GM19193 (cell line): ENCODE results near the gene WDR90.

Experiments
- POLR2A ChIP-seq: IDR thresholded peaks from 4 replicates; pipeline ENCODE4 v1.6.1; 2011; ENCODE audit not compliant: insufficient read depth, insufficient read length; ENCODE audit errors: extremely low read depth

Gene WDR90

DNA sequence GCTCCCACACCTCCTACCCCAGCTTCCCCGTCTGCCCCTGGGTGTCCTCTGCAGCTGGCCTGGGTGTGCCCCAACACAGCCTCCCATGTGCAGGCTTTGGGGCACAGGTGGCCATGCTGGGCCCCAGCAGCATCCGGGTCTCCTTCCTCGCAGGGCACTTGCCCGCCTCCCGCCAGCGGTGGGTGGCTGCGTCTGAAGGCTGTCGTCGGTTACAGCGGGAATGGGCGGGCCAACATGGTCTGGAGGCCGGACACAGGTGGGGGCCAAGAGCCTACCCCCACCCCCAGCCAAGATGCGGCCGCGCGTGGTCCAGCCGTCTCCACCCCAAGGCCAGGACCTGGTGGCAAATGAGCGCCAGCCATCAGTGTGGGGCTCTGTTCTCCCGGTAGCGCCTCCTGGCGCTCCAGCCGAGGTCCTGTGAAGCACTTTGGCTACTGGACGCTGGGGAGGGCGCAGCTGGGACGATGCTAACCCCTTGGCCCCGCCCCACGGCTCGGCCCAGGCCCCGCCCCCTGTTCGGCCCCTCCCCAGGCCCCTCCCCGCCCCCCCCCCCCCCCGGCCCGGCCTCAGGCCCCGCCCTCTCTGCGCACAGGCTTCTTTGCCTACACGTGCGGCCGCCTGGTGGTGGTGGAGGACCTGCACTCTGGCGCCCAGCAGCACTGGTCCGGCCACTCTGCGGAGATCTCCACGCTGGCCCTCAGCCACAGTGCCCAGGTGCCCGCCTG is 11.5 kb downstream of the WDR90 start:
- no peak for TF ChIP-seq POLR2A

DNA sequence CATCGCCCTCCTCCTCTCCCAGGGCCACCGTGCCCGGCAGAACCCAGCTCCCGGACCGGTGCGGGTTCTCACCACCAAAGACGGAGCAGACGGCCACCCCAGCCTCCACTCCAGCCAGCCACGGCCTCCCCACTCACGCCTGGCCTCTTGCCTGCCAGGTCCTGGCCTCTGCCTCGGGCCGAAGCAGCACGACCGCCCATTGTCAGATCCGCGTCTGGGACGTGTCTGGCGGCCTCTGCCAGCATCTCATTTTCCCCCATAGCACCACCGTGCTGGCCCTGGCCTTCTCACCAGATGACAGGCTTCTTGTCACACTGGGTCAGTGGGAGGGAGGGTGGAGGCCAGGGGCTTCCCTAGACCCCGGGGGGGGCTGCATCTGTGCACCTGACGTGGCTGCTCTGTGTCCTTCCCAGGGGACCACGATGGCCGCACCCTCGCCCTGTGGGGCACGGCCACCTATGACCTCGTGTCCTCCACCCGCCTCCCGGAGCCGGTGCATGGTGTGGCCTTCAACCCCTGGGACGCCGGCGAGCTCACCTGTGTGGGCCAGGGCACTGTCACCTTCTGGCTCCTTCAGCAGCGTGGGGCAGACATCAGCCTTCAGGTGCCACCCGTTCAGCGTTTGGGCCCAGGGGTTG is 12.1 kb downstream of the WDR90 start:
- TF ChIP-seq POLR2A = no peak

DNA sequence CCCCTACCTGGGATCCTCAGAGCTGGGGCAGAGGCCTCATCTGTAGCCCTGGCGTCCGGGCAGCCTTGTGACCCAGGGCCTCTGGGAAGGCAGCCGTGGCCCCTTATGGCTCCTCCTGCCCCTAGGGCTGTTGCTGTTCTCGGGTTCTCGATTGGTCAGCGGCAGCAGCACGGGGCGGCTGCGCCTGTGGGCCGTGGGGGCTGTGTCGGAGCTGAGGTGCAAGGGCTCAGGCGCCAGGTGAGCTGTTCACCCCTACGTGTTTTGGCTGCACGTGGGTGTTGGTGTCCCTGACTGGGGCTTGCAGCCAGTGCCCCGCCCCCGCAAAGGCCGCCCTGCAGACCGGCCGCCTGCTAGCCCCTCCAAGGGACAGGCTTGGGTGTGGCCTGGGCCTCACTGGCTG is 12.9 kb downstream of the WDR90 start:
- TF ChIP-seq POLR2A = no peak

GRCh38 chr16:662597-662996 is 13.4 kb downstream of the WDR90 start:
- no peak for TF ChIP-seq POLR2A

GRCh38 chr16:666572-666971 is 17.4 kb downstream of the WDR90 start:
- no peak for TF ChIP-seq POLR2A

- no peak for TF ChIP-seq POLR2A
Measured at GRCh38 chr16:667113-667779, 18.1 kb downstream of the WDR90 start.

DNA sequence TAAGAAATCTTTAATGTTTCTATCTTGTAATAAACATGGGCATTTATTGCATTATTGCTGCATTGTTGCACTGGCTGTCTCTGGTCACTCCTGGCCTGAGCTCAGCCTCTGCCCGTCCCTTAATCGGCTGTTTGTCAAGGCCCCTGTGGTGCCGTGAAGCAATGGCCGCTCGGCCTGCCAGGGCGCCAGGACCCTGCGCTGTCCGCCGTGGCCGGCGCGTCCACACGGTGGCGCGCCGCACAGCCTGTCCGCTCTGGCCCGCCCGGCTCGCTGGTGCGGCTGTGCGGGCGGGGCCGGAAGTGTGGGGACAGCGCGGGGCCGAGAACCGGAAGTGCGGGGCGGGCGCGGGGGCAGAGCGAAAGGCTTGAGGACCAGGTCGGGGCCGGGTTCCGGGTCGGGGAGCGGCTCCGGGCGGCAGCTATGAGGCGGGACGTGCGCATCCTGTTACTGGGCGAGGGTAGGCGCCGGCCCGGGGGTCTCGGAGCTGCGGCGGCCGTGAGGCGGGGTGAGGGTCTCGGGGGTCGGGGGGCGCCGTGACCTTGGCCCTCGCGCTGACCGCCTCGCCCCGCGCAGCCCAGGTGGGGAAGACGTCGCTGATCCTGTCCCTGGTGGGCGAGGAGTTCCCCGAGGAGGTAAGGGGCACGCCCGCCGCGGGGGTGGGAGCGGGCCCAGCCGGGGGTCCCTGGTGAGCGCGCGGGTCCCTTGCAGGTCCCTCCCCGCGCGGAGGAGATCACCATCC is 18.8 kb downstream of the WDR90 start, which contains the start of gene RHOT2:
RHOT2 (plus strand) TSS at position 353 of the 739 bp plus-strand sequence; CDS start at position 421, 68 bp downstream.
- TF ChIP-seq POLR2A = peak; percentile 89

DNA sequence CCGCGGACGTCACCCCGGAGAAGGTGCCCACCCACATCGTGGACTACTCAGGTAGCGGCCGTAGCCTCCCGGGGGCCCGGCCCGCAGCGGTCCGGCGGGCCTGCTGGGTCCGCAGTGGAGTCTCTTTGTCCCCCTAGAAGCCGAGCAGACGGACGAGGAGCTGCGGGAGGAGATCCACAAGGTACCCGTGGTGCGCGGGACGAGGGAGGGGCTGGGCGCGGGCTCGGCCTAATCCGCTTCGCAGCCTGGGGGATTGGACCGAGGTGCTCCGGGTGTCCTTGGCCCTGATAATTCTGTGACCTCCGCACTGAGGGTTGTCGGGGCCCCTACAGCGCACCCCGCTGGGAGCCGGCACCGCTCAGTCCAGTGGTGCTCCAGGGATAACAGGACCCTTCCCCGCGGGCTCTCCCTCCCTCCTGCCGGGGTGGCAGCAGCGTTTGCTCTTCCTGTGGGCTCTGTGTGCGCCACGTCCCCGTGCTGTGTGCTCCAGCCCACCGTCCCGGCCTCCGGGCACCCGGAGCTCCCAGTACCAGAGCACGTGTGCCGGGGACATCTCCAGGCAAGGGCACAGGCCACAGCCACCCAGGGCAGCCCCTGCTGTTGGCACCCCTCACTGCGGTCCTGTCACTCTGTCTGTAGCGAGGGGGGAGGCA is 19.5 kb downstream of the WDR90 start:
- no peak for TF ChIP-seq POLR2A

DNA sequence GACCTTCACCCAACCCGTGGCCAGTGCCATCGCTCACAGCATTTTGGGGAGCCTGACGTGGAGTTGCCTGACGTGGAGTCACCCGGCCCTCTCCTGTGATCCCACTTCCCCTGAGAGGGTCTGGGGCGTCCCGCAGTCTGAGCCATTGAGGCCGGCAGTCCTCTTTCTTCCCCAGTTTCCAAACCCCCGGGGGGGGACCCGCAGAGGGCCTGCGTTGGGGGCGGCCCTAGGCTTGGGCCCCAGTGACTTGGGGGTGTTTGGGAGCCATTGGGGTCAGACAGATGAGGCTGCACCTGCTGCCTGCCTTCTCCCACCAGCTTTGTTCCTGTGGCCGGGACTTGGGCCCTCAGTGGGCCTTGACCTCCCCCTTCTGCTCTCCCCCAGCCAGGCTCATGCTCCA is 20.5 kb downstream of the WDR90 start:
- TF ChIP-seq POLR2A = no peak

- no peak for TF ChIP-seq POLR2A
Measured at GRCh38 chr16:670485-671352, 21.6 kb downstream of the WDR90 start.

GRCh38 chr16:671353-672131 is 22.4 kb downstream of the WDR90 start:
- no peak for TF ChIP-seq POLR2A

GRCh38 chr16:672371-672770 is 23.2 kb downstream of the WDR90 start:
- no peak for TF ChIP-seq POLR2A

DNA sequence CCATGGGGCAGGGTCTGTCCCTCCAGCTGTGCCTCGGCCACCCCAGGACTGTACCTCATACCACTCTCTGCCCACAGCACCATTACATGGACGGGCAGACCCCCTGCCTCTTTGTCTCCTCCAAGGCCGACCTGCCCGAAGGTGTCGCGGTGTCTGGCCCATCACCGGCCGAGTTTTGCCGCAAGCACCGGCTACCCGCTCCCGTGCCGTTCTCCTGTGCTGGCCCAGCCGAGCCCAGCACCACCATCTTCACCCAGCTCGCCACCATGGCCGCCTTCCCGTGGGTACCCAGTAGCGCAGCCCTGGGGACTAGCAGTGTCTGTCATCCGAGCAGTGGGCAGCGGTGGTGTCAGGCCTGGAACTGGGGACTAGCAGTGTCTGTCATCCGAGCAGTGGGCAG is 23.7 kb downstream of the WDR90 start:
- TF ChIP-seq POLR2A = no peak
